Measurements from ENCODE around the gene WNT1. TPM values are rescaled to one million over a fixed set of nuclear protein-coding genes. Genes with fewer than 3 reads are reported as not detected.

WNT1 gene
- total RNA-seq, 4 donors from 2014 or later = not detected

DNA sequence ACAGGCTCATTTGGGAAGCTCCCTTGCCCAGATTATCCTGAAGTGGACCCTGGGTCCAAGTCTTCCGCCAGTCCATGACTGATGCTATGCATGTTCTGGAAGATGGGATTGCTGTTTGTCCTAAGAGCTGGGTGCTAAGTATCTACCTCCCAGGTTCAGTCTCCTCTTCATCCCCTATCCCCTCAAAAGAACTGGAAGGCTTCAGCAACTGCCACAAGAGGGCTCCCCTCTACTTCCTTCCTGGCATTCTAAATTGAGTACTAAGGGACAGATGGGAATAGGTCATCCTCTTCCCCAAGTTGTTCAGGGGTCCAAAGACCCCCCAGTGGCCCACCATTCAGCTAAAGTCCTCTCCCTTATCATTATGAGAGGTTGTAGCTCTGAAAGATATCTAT, 43.8 kb upstream of the WNT1 start:
- intact Hi-C loops (cut with DNase I; ENCODE audit: low total_unique reads) = no loop called here
- Histone ChIP-seq H3K4me1 (no peaks in the 10 kb centered on the region), H3K36me3 (no peaks in the 10 kb centered on the region), H3K27ac (no peak overlapping the region), H3K27me3 (no peaks in the 10 kb centered on the region), H3K9me3 (no peaks in the 10 kb centered on the region), H3K4me3 (no peak overlapping the region)
- DNase-seq = no peak
- TF ChIP-seq POLR2A (IDR thresholded peaks at IDR 0.05) = no peak
- TF ChIP-seq, protein P1, sequence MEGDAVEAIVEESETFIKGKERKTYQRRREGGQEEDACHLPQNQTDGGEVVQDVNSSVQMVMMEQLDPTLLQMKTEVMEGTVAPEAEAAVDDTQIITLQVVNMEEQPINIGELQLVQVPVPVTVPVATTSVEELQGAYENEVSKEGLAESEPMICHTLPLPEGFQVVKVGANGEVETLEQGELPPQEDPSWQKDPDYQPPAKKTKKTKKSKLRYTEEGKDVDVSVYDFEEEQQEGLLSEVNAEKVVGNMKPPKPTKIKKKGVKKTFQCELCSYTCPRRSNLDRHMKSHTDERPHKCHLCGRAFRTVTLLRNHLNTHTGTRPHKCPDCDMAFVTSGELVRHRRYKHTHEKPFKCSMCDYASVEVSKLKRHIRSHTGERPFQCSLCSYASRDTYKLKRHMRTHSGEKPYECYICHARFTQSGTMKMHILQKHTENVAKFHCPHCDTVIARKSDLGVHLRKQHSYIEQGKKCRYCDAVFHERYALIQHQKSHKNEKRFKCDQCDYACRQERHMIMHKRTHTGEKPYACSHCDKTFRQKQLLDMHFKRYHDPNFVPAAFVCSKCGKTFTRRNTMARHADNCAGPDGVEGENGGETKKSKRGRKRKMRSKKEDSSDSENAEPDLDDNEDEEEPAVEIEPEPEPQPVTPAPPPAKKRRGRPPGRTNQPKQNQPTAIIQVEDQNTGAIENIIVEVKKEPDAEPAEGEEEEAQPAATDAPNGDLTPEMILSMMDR (IDR thresholded peaks at IDR 0.05) = no peak

DNA sequence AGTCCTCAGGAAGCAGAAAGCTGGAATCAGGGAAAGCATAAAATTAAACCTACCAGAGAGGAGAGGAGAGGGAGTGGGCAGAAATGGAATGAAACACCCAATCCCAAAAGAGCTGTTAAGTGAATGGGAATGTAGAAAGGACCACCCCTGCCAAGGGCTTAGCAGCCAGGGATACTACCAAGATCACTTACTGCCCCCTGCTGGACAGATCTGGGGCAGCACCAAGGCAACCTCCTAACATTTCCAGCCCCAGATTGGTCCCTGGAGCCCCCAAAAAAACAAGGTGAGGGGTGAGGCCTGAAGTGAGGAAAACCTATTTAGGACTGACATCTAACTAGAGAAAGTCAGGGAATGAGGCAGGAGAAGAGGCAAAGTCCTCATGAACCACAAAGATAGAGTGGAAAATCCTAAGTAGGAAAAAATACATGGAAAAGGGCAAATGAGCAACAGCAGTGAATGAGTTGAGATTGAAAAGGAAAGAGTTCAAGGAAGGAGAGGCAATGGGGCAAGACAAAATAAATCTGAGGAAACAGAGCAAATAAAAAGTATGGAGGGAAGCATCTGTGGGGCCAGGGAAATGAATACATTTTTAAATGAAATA, 41.6 kb upstream of the WNT1 start:
- Histone ChIP-seq H3K27ac (no peak overlapping the region), H3K36me3 (no peaks in the 10 kb centered on the region), H3K4me1 (no peaks in the 10 kb centered on the region), H3K27me3 (no peaks in the 10 kb centered on the region), H3K9me3 (no peaks in the 10 kb centered on the region), H3K4me3 (no peak overlapping the region)
- no peak for TF ChIP-seq POLR2A (IDR thresholded peaks at IDR 0.05)
- TF ChIP-seq, protein P1 (IDR thresholded peaks at IDR 0.05) = peak; percentile 59 to 86 (median 66)
- intact Hi-C loops (cut with DNase I; ENCODE audit: low total_unique reads) = no loop called here
- peak; percentile 69 to 74 for DNase-seq

DNA sequence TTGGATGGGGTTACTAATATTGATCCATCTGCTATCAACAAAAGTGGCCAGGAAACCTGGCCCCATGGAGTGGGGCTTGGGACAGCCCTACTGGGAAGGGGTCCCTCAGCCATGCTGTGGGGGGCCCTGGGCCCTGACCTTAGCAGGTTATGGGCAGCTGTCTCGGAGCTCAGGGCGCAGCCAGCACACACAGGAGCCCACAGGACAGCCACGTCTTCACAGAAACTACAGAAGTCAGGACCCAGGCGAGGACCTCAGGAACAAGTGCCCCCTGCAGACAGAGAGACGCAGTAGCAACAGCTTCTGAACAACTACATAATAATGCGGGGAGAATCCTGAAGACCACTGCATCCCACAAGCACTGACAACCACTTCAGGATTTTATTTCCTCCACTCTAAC, 41.0 kb upstream of the WNT1 start:
- H3K4me1 ChIP-seq = no peaks in the 10 kb centered on the region
- DNase-seq = no peak
- H3K4me3 ChIP-seq = no peak overlapping the region
- TF ChIP-seq POLR2A (IDR thresholded peaks at IDR 0.05) = no peak
- TF ChIP-seq, protein P1 (IDR thresholded peaks at IDR 0.05) = no peak
- H3K36me3 ChIP-seq = no peaks in the 10 kb centered on the region
- intact Hi-C loops (cut with DNase I; ENCODE audit: low total_unique reads) = no loop called here
- no peaks in the 10 kb centered on the region for H3K27me3 ChIP-seq
- no peaks in the 10 kb centered on the region for H3K9me3 ChIP-seq
- no peak overlapping the region for H3K27ac ChIP-seq

DNA sequence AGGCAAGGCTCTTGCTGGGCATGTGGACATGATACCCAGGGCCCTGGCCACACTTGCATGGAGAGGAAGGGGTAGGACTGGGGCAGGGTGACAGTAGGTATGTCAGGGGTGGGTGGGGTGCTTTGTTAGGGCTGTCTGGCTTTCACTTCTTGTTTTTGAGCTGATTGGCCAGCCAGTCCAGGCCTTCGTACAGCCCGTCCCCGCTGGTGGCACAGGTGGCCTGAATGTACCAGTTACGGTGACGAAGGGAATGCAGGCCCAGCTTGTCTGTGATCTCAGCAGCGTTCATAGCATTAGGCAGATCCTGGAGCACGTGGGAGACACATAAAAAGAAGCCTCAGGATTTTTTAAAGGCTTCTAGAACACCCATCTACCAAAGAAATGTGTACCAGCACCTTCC, 39.3 kb upstream of the WNT1 start:
- Histone ChIP-seq H3K27ac (no peak overlapping the region), H3K4me3 (no peak overlapping the region), H3K27me3 (no peaks in the 10 kb centered on the region), H3K36me3 (no peaks in the 10 kb centered on the region), H3K4me1 (no peaks in the 10 kb centered on the region), H3K9me3 (no peaks in the 10 kb centered on the region)
- intact Hi-C loops (cut with DNase I; ENCODE audit: low total_unique reads) = no loop called here
- TF ChIP-seq, protein P1 (IDR thresholded peaks at IDR 0.05) = no peak
- TF ChIP-seq POLR2A (IDR thresholded peaks at IDR 0.05) = no peak
- no peak for DNase-seq

DNA sequence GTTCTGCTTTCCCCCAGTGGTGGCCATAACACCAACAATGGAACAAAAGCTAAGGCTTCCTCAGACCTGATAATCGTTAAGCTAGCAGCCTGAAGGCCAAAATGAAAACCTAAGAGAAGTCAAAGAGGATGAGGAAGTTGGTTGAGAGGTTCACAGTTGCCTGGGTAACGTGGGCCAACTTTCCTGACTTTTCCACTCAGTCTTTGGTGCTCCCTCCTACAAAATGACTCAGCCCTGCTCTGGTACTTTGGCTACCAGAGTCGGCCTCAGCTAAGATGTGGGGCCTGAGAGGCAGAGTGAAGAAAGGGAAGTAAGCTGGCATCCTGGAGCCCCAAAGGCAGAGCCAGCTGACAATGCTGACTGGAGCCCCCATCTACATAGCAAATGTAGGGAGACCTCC, 37.9 kb upstream of the WNT1 start:
- Histone ChIP-seq H3K9me3 (no peaks in the 10 kb centered on the region), H3K4me1 (no peaks in the 10 kb centered on the region), H3K27me3 (no peaks in the 10 kb centered on the region), H3K4me3 (no peak overlapping the region), H3K36me3 (no peaks in the 10 kb centered on the region), H3K27ac (no peak overlapping the region)
- no peak for DNase-seq
- TF ChIP-seq POLR2A (IDR thresholded peaks at IDR 0.05) = no peak
- TF ChIP-seq, protein P1 (IDR thresholded peaks at IDR 0.05) = no peak
- intact Hi-C loops (cut with DNase I; ENCODE audit: low total_unique reads) = no loop called here
